A549 (cell line): ENCODE results near the gene ALG10.

Experiments
- CBX8 ChIP-seq: fragments of 200-600 bp; sonication (generic); IDR thresholded peaks from 2 replicates; pipeline ENCODE4 v1.6.1; 2016
- GATA3 ChIP-seq: IDR thresholded peaks from 2 replicates; pipeline ENCODE4 v1.6.1; 2012; ENCODE audit warnings: borderline replicate concordance
- MAFK ChIP-seq: fragments of 450-650 bp; IDR thresholded peaks from 2 replicates; pipeline ENCODE4 v1.6.1; 2014; ENCODE audit not compliant: partially characterized antibody
- NFE2L2 ChIP-seq: fragments of 150-350 bp; conservative IDR thresholded peaks from 2 replicates; pipeline ENCODE4 v1.6.1; 2014; ENCODE audit warnings: low read length
- POLR2A ChIP-seq: IDR thresholded peaks from 2 replicates; pipeline ENCODE4 v1.6.1; 2012; ENCODE audit warnings: mild to moderate bottlenecking, low read length
- SMC3 ChIP-seq: fragments of >200 bp; sonication (Bioruptor Twin); formaldehyde crosslinking; IDR thresholded peaks from 3 replicates; pipeline ENCODE4 v1.6.1; 2018; ENCODE audit warnings: inconsistent platforms
- TP53 ChIP-seq: fragments of 250-450 bp; sonication (Bioruptor Pico); IDR thresholded peaks from 2 replicates; pipeline ENCODE4 v1.5.0; 2021; ENCODE audit warnings: mild to moderate bottlenecking, moderate library complexity
- ZFP36 ChIP-seq: fragments of 450-650 bp; IDR thresholded peaks from 2 replicates; pipeline ENCODE4 v1.6.1; 2014; ENCODE audit warnings: borderline replicate concordance; ENCODE audit not compliant: partially characterized antibody
- TF ChIP-seq, protein P1 (sequence below): IDR thresholded peaks from 2 replicates; pipeline ENCODE4 v1.6.1; 2012
- TF ChIP-seq, protein P2 (sequence below): fragments of >200 bp; sonication (Bioruptor Twin); formaldehyde crosslinking; IDR thresholded peaks from 3 replicates; pipeline ENCODE4 v1.5.1; 2016
- TF ChIP-seq, protein P3 (sequence below): IDR thresholded peaks from 2 replicates; pipeline ENCODE4 v1.6.1; 2012
- TF ChIP-seq, protein P4 (sequence below): fragments of 200-600 bp; sonication (generic); IDR thresholded peaks from 2 replicates; pipeline ENCODE4 v1.6.1; 2016; ENCODE audit warnings: antibody characterized with exemption, mild to moderate bottlenecking, moderate library complexity

DNA sequence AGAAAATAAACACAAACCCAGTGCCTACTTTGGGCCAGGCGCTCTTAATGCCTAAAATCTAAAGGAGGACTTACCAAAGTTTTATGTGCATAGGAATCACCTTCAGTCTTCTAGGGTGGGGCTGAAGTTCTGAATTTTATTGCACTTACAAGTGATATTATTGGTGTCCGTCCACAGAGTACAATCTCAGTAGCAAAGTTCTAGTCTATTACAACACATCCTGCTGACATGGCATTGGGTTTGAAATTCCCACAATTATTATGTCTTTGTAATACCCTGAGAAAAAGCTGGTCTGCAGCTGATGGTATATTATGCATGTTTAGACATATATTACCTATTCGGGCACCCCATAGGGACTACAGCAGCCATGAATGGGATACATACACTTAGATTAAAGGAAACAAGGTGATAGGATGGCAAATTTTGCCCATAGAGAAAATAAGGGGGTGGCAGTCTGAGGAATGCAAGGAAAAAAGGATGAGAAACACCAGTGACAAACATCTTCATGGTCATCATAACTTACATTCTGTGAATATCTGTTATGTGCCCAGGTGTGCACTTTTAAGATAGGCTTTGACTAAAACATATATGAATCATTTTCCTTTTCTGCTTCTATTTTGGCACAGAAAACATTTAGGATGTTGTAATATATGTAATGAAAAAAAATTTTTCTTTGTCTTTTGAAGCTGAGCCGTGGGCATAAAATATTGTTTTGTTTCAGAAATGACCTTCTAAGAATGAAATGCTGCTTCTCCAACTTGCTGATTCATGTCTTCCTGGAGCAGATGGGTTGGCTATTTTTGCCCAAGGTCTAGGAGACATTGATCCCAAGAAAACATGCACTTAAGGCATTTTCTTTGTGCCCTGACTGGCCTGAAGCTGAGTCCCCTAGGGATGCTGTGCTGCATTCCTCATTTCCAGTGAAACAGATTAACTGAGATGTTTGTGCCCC lies 27.2 kb upstream of the ALG10 start:
- no peak for TF ChIP-seq SMC3
- no peak for TF ChIP-seq ZFP36
- TF ChIP-seq, protein P1, sequence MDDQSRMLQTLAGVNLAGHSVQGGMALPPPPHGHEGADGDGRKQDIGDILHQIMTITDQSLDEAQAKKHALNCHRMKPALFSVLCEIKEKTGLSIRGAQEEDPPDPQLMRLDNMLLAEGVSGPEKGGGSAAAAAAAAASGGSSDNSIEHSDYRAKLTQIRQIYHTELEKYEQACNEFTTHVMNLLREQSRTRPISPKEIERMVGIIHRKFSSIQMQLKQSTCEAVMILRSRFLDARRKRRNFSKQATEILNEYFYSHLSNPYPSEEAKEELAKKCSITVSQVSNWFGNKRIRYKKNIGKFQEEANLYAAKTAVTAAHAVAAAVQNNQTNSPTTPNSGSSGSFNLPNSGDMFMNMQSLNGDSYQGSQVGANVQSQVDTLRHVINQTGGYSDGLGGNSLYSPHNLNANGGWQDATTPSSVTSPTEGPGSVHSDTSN, result no peak
- TF ChIP-seq, protein P2, sequence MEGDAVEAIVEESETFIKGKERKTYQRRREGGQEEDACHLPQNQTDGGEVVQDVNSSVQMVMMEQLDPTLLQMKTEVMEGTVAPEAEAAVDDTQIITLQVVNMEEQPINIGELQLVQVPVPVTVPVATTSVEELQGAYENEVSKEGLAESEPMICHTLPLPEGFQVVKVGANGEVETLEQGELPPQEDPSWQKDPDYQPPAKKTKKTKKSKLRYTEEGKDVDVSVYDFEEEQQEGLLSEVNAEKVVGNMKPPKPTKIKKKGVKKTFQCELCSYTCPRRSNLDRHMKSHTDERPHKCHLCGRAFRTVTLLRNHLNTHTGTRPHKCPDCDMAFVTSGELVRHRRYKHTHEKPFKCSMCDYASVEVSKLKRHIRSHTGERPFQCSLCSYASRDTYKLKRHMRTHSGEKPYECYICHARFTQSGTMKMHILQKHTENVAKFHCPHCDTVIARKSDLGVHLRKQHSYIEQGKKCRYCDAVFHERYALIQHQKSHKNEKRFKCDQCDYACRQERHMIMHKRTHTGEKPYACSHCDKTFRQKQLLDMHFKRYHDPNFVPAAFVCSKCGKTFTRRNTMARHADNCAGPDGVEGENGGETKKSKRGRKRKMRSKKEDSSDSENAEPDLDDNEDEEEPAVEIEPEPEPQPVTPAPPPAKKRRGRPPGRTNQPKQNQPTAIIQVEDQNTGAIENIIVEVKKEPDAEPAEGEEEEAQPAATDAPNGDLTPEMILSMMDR, result no peak
- TF ChIP-seq GATA3, result no peak
- no peak for TF ChIP-seq TP53 (CRISPR knock-in tag)
- TF ChIP-seq MAFK, result no peak
- TF ChIP-seq, protein P3, sequence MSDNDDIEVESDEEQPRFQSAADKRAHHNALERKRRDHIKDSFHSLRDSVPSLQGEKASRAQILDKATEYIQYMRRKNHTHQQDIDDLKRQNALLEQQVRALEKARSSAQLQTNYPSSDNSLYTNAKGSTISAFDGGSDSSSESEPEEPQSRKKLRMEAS, result no peak
- TF ChIP-seq NFE2L2, result no peak
- TF ChIP-seq, protein P4, sequence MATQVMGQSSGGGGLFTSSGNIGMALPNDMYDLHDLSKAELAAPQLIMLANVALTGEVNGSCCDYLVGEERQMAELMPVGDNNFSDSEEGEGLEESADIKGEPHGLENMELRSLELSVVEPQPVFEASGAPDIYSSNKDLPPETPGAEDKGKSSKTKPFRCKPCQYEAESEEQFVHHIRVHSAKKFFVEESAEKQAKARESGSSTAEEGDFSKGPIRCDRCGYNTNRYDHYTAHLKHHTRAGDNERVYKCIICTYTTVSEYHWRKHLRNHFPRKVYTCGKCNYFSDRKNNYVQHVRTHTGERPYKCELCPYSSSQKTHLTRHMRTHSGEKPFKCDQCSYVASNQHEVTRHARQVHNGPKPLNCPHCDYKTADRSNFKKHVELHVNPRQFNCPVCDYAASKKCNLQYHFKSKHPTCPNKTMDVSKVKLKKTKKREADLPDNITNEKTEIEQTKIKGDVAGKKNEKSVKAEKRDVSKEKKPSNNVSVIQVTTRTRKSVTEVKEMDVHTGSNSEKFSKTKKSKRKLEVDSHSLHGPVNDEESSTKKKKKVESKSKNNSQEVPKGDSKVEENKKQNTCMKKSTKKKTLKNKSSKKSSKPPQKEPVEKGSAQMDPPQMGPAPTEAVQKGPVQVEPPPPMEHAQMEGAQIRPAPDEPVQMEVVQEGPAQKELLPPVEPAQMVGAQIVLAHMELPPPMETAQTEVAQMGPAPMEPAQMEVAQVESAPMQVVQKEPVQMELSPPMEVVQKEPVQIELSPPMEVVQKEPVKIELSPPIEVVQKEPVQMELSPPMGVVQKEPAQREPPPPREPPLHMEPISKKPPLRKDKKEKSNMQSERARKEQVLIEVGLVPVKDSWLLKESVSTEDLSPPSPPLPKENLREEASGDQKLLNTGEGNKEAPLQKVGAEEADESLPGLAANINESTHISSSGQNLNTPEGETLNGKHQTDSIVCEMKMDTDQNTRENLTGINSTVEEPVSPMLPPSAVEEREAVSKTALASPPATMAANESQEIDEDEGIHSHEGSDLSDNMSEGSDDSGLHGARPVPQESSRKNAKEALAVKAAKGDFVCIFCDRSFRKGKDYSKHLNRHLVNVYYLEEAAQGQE, result no peak
- no peak for TF ChIP-seq POLR2A
- TF ChIP-seq CBX8, result no peak
